GM12873 (cell line): ENCODE data around the gene TRAPPC10.

Experiments used
- CTCF ChIP-seq: IDR thresholded peaks from 2 replicates; pipeline ENCODE4 v1.5.1; 2012; ENCODE audit warnings: low read depth, mild to moderate bottlenecking, moderate library complexity, low read length, control low read depth; ENCODE audit not compliant: insufficient read depth; ENCODE audit errors: missing control alignments

The TRAPPC10 gene

GRCh38 chr21:44028287-44028659, 16.2 kb downstream of the TRAPPC10 start:
- no peak for TF ChIP-seq CTCF

- TF ChIP-seq CTCF: no peak
These were observed 17.5 kb downstream of the TRAPPC10 start for GRCh38 chr21:44029460-44030087.

GRCh38 chr21:44035244-44035643, 23.1 kb downstream of the TRAPPC10 start:
- TF ChIP-seq CTCF: no peak

- no peak for TF ChIP-seq CTCF
These were observed 26.0 kb downstream of the TRAPPC10 start for GRCh38 chr21:44038063-44038462.

- no peak for TF ChIP-seq CTCF
These were observed 27.7 kb downstream of the TRAPPC10 start for GRCh38 chr21:44039828-44040227.

- no peak for TF ChIP-seq CTCF
These were observed 31.5 kb downstream of the TRAPPC10 start for GRCh38 chr21:44043613-44044012.

- no peak for TF ChIP-seq CTCF
These were observed 34.6 kb downstream of the TRAPPC10 start for GRCh38 chr21:44046734-44047133.
